GM12878 (cell line): ENCODE data around the gene NRAS.

Experiments
- FOS ChIP-seq: IDR thresholded peaks from 3 replicates; pipeline ENCODE4 v1.6.1; 2011; ENCODE audit warnings: borderline replicate concordance; ENCODE audit not compliant: insufficient read length; ENCODE audit errors: extremely low read depth
- TF ChIP-seq, protein P1 (sequence below), 3 experiments: IDR thresholded peaks in 2 of 3; conservative IDR thresholded peaks in 1 of 3; 2 replicates each; pipeline ENCODE4 v1.5.1; 2011; ENCODE audit warnings: low read depth in 3 of 3, low read length in 3 of 3, mild to moderate bottlenecking in 3 of 3, control low read depth in 2 of 3, moderate library complexity in 2 of 3, inconsistent platforms in 1 of 3, mixed read lengths in 1 of 3; ENCODE audit not compliant: control insufficient read depth in 2 of 3, insufficient read depth in 1 of 3; ENCODE audit errors: extremely low read depth in 1 of 3

DNA sequence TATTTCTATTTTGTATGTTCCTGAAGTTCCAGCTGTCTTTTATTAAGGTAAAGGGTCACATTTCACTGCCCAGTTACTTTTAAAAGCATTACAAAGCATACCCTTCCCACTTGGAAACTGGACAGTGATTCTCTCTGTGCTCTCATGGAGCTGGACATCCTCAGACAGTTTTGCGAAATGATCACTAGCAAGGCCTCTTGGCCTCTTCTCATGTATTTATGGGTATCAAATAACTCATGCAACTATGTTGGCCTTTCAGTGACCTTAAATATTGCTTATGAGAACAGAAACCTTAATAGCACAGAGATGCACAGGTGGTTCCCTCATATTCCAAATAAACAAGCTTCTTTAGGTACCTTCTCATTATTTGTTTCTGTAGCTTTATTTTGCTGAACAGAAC lies 13.3 kb downstream of the NRAS start:
- TF ChIP-seq, protein P1, sequence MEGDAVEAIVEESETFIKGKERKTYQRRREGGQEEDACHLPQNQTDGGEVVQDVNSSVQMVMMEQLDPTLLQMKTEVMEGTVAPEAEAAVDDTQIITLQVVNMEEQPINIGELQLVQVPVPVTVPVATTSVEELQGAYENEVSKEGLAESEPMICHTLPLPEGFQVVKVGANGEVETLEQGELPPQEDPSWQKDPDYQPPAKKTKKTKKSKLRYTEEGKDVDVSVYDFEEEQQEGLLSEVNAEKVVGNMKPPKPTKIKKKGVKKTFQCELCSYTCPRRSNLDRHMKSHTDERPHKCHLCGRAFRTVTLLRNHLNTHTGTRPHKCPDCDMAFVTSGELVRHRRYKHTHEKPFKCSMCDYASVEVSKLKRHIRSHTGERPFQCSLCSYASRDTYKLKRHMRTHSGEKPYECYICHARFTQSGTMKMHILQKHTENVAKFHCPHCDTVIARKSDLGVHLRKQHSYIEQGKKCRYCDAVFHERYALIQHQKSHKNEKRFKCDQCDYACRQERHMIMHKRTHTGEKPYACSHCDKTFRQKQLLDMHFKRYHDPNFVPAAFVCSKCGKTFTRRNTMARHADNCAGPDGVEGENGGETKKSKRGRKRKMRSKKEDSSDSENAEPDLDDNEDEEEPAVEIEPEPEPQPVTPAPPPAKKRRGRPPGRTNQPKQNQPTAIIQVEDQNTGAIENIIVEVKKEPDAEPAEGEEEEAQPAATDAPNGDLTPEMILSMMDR (IDR thresholded peaks at IDR 0.05 in 2 of 3, conservative IDR thresholded peaks at IDR 0.05 in 1 of 3; ENCODE audit: control insufficient read depth in 2 of 3, extremely low read depth in 1 of 3, insufficient read depth in 1 of 3, low read depth in 3 of 3, low read length in 3 of 3), result no peak
- no peak for TF ChIP-seq FOS
